Activated T-cell treated with anti-CD3 and anti-CD28 coated beads for 4 hours (primary cell): ENCODE data around the gene EDC3.
A peak's percentile ranks its signal among the peaks of the same experiment; 100 is the strongest.
"Not testable (repeated sequence)": the region's sequence is repeated elsewhere in the genome, so short reads cannot be mapped to it uniquely, and the experiment has no call there.

Source experiments
- DNase-seq: peaks from one replicate; pipeline ENCODE4 v3.0.0-alpha.2; 2020

The EDC3 gene, protein sequence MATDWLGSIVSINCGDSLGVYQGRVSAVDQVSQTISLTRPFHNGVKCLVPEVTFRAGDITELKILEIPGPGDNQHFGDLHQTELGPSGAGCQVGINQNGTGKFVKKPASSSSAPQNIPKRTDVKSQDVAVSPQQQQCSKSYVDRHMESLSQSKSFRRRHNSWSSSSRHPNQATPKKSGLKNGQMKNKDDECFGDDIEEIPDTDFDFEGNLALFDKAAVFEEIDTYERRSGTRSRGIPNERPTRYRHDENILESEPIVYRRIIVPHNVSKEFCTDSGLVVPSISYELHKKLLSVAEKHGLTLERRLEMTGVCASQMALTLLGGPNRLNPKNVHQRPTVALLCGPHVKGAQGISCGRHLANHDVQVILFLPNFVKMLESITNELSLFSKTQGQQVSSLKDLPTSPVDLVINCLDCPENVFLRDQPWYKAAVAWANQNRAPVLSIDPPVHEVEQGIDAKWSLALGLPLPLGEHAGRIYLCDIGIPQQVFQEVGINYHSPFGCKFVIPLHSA

DNA sequence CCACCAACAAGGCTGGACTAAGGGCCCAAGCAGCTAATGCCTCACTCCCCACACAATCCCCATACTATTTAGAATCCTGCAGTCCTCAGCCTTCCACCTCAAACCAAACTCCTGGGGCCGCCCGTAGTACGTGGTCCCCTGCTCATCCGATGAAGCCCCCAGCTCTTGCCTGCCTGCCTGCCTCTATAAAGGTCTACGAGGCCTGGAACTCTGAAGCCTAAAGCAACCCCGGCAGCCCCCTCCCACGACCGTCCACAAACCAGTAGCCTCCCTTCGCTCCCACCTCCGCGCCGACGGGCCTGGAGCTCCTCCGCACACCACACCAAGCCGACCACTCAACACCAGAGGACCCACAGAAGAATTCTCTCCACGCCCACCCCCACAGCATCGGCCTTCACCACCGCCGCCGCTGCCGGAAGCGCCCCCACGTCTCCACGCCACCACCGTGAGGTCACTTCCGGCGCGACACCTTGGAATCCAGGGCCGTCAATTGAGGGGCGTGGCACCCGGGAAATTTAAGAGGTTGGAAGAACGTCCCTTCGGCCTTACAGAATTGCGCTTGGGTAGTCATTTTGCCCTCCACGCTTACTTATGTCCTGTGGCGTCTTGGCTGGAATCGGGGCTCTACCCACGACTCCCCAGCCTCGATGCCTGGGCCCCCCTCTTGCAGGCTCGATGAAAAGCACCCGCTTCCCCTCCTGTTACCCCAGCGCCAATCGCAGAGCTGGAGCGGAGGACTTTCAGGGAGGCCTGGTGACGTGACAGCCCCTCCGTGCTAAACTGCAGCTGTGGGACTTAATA, at the start of gene EDC3:
TSS of gene EDC3 (minus strand) at position 428 of the 801 bp plus-strand sequence. CDS start 20,900 bp downstream, outside the sequence.
- DNase-seq = peak; percentile 81

DNA sequence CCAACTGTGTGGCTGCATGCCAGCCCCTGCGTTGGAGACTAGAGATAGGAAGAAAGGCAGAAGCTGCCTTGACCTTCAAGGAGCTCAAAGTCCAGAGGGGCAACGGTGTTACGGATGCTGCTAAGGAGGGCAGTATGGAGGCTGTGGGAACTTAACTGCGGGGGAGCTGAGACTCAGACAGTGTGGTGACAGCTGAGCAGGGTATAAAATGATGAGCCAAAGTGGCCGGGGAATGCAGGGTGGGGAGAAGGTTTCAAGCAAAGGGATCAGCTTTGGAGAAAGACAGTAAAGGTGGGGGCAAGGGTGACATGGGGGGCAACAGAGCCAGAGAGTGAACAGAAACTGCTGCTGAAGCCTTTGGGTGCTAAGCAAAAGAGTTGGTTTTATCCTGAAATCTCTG, 46.6 kb upstream of the EDC3 start:
- DNase-seq = no peak

DNA sequence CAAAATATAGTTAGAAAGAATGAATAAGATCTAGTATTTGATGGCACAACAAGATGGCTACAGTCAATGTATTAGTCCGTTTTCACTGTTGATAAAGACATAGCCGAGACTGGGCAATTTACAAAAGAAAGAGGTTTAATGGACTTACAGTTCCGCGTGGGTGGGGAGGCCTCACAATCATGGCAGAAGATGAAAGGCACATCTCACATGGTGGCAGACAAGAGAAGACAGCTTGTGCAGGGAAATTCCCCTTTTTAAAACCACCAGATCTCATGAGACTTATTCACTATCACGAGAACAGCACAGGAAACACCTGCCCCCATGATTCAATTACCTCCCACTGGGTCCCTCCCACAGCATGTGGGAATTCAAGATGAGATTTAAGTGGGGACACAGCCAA, 42.4 kb upstream of the EDC3 start:
- not testable (repeated sequence) for DNase-seq

DNA sequence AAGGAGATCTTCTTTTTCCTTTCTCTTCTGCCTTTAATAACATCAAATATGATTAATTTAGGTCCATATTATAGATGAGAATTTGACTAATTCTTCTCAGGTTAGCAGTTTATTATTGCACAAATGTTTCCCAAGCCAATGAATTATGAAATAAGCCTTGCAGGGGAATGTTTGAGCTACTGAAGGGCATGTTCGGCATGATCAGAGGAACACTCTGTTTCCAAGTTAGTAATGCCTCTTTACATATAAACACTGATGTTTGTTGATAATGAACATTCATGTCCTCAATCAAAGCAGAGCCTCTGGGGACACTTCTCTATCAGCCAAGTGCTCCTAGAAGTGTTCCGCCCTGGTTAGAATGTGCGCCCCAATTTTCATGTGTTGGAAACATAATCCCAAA, 39.5 kb upstream of the EDC3 start:
- no peak for DNase-seq

DNA sequence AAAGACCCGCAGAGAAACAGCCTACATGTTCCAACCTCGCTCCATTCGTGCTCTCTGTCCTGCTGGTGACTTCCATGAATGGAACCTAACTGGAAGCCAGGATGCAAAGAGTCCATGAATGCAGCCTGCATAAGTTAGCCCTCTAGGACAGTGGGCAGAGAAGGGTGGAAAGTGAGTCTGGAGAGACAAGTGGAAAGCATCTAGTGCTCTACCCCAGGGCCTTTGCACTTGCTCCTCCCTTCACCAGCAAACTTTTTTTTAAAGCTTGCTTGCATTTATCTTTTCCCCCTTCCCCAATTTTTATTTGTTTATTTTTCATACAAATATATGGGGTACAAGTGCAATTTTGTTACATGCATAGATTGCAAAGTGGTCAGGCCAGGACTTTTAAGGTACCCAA, 37.4 kb upstream of the EDC3 start:
- no peak for DNase-seq

DNA sequence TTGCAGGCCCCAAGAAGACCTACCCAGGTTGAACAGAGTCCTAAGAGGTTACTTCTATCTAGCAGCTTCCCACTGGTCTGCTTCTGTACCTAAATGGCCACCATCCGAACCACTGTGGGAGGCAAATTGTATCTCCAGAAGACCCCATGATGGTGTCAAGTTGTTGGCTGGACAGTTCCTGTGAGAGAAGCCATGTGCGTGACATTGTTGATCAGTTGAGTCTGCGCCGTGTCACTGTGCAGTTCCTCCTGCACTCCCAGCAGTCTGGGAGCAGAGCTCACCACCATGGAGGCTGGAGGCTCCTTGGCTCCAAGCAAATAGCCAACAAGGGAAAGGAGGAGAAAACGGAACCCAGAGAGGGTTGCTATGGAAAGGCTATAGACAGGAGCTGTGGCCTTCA, 37.0 kb upstream of the EDC3 start:
- DNase-seq = no peak

DNA sequence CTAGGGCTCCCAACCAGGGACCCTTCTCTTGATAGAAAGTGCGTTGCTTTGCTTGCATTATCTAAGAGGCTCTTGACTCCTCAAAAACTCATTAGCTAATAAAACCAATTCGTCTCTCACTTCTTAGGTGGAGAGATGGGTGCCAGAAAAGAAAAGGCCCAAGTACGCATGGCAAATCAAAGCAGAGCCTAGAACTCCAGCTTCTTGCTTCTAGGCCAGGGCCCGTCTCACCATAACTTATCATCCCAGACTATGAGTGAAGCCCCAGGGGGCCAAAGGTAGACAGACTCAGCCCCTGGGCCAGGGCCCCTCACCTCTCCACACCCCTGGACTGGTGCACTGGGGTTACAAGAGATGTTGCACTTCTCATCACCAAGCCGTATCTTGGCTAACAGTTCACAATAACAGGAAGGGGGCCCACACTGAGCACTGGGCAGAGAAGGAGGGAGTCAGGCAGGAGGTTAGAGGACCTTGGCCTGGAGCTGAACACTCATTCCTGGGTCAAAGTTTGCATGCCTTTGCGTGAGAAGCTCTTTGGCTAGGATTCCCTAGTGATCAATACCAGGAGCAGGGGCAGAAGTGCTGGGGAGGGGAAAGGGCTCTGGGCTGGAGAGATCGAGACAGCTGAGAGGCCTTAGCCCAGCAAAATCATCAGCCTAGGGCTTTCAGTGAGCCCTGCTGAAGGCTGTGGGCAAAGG, 34.9 kb upstream of the EDC3 start:
- DNase-seq = no peak

DNA sequence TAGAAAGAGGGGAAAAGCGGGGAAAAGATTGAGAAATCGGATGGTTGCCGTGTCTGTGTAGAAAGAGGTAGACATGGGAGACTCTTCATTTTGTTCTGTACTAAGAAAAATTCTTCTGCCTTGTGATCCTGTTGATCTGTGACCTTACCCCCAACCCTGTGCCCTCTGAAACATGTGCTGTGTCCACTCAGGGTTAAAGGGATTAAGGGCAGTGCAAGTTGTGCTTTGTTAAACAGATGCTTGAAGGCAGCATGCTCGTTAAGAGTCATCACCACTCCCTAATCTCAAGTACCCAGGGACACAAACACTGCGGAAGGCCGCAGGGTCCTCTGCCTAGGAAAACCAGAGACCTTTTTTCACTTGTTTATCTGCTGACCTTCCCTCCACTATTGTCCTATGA, 33.5 kb upstream of the EDC3 start:
- DNase-seq = not testable (repeated sequence)

DNA sequence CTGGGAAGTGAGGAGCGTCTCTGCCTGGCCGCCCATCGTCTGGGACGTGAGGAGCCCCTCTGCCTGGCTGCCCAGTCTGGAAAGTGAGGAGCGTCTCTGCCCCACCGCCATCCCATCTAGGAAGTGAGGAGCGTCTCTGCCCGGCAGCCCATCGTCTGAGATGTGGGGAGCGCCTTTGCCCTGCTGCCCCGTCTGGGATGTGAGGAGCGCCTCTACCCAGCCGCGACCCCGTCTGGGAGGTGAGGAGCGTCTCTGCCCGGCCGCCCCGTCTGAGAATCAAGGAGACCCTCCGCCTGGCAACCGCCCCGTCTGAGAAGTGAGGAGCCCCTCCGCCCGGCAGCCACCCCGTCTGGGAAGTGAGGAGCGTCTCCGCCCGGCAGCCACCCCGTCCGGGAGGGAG, 32.9 kb upstream of the EDC3 start:
- not testable (repeated sequence) for DNase-seq

DNA sequence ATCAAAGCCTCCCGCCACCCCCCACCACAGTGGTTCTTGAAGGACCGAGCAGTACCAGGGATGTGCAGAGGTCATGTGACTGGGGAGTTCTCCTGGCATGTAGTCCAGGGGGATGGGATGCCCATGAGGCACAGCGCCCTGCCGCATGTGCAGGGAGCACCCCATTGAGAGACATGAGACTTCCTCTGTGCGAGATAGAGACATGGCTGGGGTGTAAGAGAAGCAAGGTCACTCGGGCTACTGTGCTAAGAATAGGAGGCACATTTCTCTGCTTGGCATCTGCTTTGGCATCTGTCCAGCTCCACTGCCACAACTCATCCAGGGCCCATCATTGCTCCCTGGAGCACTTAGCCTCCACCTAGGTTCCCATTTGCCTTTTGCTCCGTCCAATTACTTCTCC, 31.9 kb upstream of the EDC3 start:
- no peak for DNase-seq

DNA sequence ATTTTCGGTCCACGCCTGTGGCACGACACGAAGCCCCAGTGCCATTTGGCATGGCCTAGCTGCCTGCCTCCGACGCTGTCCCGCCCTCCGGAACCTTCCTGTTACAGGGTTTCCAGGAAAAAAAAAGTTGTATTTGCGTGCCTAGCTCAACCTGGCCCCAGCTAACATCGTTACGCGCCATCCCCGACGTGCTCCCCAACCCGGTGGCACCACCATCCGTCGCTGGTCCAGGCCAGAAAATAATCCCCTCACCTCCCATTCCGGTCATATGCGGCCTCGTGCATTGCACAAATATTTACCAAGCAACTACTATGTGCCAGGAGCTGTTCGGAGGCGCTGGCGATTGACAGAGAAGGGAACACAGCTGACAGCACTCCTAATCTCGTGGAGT, 30.9 kb upstream of the EDC3 start:
- no peak for DNase-seq

DNA sequence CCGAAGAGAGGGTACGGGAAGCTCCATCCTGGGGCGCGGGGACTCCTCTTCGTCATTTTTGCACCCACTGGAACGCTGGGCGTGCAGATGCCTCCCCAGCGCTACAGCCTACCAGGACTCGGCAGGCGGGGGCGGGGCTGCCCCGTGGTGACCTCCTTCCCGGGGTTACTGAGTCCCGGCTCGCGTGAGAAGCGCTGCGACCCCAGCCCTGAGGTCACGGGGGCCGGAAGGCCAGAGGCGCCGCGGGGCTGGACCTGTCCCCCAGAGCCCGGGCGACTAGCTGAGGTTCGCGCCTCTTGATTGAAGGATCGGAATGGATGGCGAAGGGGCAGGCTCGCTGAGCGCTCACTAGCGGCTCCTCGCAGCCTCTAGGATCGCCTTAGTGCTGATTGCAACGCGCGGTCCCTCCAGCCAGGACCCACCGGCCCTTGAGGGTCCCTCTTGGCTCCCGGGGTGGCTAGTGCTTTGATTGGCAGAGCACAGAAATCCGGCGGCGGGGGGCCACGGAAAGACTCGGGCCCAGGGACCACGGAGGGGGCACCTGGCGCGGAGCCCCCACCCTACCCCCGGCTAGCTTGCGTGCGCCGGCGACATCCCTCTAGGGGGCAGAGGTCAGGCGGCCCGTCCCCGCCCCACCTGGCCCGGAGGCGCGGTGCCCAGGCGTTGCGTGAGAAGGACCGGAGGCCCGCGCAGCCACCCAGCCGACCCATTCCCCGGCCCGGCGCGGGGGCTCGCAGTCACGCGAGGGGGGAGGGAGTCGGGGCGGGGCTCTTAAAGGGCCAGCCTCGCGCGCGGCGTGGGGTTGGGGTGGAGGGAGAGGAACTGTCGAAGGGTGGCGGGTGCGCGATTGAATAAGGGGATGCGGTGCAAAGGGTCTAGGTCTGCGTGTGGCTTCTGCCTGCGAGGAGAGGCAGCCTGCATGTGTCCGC, 30.3 kb upstream of the EDC3 start:
- peak; percentile 31 for DNase-seq

DNA sequence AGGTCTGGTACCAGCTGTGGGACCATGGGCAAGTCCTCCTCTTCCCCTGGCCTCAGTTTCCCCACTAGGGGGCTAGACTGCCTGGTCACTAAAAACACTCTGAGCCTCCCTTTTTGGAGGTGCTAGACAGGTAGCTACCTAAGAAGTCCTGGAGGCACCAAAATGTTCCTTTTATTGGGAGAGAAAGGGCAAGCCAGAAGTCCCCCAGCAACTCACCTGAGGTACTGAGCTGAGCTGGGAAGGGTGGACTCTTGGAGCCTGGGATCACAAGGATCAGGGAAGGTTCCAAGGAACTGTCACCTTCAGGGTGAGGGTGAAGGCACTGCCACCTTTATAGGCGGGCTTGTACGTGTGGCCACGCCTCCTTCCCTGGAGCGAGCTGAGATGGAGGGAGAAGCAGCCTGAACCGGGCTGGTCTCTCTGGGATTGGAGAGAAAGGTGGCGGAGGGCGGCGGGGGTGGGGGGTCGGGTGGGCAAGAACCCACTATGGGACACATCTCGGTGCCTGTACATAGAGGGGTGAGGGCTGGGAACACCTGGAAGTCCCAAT, 29.5 kb upstream of the EDC3 start, which contains the start of gene CYP1A1:
TSS of gene CYP1A1 (minus strand) at position 304 of the 550 bp plus-strand sequence. CDS start 2,431 bp downstream, outside the sequence.
- peak; percentile 11 for DNase-seq

DNA sequence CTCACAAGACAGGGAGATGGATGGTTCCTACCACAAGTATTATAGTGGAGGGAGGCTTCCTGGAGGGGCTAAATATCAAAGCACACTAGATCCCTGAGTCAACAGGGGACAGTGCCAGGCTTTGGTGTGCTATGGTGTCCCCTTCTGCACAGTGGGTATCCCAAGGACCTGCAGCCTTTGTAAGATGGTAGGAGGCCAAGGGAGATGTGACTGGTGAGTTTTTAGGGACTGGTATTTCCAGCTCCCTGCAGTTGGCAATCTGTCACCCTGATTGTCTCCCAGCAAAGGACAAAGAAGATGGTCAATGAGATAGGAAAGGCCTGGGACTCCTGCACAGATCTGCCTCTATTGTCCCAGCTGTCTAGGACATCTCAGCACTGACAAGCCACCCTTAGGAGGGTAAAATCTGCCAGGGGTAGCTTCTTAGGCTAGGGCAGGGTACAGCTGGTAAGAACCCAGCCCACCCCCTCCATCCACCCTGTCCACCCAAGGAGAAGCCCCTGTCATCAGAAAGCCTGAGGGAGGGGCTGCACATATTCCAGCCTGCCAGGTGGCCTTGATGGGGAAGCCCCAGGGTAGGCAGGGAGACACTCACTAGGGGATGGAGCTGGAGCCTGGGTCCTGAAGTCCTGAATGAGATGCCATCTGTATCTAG, 28.9 kb upstream of the EDC3 start:
- no peak for DNase-seq

DNA sequence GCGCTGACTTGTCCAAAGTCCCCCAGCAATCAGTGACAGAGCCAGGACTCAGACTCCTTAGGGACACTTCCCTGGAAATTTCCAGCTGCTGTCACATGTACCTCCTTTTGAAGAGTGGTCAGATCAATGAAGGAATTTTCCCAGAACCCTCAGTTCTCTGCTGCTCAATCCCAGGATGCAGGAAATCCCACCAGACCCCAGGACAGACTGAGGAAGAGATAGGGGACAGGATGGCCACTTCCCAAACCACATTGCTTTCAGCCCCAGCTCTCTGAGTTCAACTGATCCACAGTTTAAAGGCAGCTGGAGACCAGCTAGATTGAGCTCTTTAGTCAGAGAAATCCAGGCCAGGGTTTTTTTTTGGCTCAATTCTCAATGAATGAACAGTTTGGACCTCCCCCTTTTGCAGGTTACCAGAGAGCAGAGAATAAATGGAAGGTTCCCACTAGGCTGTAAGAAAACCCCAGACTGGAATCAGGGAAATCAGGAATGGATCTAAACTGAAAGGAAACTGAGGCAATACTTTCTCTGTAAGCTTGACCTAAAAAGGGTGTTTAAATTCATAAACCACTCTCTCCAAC, 28.0 kb upstream of the EDC3 start:
- no peak for DNase-seq

DNA sequence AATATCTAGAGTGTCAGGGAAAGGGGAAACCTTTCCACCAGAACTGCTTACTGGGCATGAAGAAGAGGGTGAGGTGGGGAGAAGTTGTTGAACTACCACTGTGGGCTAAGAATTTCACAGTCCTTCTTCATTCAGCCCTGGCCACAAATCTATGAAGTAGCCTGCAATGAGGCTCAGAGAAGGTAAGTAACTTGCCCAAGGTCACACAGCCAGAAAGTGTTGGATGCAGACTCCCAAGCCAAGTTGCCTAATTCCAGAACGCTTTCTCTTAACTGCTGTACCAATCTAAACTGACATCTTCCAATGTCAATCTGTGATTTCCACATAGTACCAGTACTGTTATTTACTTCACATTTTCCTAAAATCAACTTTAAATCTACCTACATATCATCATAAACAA, 27.4 kb upstream of the EDC3 start:
- DNase-seq = no peak

DNA sequence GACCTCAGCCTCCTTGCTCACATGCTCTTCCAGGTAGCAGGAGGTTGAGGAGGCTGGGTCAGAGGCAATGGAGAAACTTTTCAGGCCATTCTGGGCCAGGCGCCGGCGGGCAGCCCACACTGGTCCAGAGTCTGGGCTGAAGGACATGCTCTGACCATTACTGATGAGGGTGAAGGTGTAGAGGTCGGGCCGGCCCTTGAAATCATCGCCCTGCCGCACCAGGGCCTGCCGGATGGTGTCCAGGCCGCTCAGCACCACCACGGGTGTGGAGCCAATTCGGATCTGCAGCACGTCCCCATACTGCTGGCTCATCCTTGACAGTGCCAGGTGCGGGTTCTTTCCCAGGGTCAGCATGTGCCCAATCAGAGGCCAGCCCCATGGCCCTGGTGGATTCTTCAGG, 26.8 kb upstream of the EDC3 start:
- no peak for DNase-seq

DNA sequence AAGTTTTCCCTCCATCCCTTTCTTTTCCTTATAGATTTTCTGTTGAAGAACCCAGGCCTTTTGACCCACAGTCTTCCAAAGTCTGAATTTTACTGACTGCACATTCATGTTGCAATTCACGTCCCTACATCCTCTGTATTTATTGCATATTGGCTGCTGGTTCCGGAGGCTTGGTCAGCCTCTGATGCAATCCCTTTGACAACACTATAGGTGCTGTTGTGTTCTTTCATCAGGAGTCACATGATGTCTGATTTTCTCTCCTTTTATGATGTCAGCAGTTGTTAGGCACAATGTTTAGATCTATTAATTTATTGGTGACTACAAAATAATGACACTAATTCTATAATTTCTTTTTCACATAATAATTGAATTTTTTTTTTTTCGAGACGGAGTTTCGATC, 20.8 kb upstream of the EDC3 start:
- no peak for DNase-seq

DNA sequence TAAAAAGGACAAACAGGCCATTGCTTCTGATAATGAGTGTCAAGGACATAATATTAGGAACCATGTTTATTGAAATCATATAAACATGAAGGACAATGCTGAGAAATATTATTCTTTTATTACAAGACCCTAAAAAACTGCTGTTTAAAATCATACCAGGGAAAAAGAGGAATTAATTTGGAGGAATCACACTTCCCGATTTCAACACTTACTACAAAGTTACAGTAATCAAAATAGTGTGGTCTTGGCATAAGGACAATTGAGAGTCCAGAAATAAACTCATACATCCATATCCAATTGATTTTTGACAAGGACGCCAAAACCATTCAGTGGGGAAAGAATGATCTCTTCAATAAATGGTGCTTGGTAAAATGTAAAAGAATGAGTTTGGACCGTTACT, 16.5 kb upstream of the EDC3 start:
- DNase-seq = no peak

DNA sequence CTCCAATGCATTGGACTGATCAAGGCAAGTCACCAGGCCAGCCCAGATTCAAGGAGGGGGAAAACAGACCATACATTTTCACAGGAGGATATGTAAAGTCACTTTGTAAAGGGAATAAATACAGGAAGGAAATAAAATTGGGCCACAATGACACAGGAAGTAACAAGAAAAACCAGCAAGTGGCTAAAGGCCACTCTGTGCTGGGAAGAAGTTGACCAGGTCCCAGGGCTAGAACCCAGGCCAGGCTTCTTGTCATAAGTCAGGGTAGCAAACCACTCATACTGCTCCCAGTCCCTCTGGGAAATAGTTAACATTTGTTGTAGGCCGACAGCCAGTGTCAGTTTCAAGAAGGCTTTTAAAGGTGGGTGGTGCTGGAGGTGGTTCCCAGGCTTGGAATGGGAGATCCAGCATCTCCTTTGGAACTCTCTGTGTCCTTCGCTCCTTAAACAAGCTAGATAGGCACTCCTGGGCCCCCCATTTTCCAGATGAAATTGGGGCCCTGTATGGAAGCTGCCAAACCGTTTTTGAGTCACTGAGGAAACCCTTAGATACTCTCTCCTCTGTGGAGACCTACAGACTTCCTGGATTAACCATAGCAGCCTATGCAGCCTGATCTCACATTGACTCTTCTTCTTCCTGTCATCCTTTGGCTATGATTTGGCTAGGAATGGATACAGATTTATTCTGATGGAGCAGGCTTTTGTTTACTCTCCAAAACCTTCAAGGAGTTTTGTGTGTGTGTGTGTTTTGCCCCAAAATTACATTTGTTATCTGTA, 14.7 kb upstream of the EDC3 start:
- DNase-seq = no peak
